Activated T-helper 1 cell treated with Interleukin-2 at 50 U/mL for 16 hours (primary cell): ENCODE data around the gene RNASET2.
A peak's percentile ranks its signal among the peaks of the same experiment; 100 is the strongest.

Source experiments
- DNase-seq: peaks from one replicate; pipeline ENCODE4 v3.0.0-alpha.2; 2020; ENCODE audit warnings: low read depth

RNASET2 gene, protein sequence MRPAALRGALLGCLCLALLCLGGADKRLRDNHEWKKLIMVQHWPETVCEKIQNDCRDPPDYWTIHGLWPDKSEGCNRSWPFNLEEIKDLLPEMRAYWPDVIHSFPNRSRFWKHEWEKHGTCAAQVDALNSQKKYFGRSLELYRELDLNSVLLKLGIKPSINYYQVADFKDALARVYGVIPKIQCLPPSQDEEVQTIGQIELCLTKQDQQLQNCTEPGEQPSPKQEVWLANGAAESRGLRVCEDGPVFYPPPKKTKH

DNA sequence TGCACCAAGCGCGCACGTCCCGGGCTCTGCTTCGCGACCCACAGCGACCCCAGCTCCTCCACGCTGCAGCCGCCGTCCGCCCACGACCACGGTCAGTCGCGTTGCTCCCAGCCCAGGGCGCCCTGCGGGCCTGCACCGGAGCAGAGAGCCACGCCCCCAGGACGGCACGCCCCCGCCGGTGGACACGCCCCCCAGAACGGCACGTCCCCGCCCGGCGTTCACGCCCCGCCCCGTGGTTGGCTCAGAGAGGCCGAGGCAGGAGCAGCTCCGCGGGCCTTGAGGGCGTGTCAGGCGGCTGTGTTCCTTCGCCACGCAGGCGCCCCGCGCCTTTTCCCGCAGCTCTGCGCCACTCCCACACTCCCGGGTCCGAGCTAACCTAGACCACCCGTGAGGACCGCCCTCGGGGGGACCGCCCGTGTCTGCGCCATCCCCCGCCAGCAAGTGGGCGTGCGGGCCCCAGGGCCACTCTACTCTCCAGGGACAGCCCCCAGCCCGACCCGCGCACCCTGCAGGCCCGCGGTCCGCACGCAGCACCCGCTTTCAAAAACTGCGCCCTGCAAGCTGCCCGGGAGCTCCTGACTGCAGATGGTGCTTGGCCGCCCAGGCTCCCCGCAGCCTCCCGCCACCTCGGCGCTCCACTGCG lies at the start of gene RNASET2:
Gene RNASET2 (minus strand): TSS at position 107 of the 643 bp plus-strand sequence. CDS start 368 bp downstream, outside the sequence.
- peak; percentile 98 for DNase-seq

- no peak for DNase-seq
Measured at GRCh38 chr6:167005350-167006159, 49.2 kb upstream of the RNASET2 start.

DNA sequence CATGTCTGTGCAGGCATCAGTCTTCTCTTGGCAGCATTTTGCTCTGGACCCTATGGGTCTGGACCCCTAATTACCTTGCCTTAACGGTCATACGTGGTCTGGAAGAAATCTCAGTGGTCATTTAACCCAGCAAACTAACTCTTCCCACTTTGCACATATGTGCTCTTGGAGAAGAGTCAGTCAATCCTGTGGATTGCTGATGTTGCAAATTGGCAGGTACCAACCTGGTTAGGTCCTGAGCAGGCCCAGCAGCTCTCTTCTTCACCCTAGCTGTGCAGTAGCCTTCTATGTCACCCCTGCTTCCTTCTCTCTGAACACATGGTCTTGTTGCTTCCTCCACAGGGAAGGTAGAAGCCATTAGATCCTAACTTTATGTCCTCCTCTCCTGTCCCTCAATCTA lies 44.4 kb upstream of the RNASET2 start:
- DNase-seq: no peak

DNA sequence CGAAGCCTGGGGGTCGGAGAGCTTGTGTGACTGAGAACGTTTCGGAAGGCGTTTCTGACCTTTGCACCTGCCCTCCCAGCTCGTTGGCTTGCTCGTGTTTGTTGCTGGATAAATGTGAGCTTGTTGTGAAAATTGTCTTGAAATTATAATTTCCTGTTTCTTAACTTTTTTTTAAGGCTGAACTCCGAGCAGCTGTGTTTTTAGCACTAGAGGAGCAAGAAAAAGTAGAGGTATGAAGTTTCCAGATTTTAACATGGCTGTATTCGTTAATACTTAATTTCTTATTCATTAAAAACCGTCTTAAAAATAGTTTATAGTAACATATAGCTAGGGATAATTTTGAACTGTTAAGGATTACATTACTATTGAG lies 43.5 kb upstream of the RNASET2 start:
- no peak for DNase-seq

DNA sequence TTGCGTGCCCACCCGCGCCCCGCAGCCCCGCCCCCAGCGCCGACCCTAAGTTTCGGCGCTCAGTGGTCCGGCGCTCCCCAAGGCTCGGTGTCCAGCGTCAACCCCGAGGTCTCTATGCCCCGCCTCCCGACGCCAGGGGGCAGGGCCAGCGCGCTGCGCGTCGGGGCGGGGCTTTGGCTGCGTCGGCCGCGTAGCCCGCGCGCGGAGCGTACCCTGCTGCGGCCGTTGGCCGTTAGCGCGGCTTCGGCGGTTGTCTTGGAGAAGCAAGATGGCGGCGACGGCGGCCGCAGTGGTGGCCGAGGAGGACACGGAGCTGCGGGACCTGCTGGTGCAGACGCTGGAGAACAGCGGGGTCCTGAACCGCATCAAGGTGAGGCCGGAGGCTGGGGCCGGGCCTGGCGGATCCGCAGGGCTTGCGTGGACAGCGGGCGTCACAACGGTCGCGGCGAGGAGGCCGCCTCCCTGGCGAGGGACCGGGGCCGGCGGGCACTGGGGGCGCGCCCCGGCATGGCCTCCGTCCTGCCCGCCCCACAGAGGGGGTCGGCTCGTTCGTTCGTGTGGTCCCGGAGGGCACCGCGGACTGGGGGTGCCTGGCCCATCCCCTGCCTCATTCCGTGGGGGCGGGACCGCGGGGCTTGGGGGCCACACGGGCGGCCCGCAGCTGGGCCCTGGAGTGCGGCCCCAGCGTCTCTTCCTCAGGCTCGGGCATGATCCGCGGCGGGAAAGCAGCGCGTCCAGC lies 43.0 kb upstream of the RNASET2 start, which contains the start of gene CEP43:
Gene CEP43 (plus strand): TSS at position 253 of the 739 bp plus-strand sequence. CDS start 16 bp downstream, at position 269.
- DNase-seq: peak; percentile 83

DNA sequence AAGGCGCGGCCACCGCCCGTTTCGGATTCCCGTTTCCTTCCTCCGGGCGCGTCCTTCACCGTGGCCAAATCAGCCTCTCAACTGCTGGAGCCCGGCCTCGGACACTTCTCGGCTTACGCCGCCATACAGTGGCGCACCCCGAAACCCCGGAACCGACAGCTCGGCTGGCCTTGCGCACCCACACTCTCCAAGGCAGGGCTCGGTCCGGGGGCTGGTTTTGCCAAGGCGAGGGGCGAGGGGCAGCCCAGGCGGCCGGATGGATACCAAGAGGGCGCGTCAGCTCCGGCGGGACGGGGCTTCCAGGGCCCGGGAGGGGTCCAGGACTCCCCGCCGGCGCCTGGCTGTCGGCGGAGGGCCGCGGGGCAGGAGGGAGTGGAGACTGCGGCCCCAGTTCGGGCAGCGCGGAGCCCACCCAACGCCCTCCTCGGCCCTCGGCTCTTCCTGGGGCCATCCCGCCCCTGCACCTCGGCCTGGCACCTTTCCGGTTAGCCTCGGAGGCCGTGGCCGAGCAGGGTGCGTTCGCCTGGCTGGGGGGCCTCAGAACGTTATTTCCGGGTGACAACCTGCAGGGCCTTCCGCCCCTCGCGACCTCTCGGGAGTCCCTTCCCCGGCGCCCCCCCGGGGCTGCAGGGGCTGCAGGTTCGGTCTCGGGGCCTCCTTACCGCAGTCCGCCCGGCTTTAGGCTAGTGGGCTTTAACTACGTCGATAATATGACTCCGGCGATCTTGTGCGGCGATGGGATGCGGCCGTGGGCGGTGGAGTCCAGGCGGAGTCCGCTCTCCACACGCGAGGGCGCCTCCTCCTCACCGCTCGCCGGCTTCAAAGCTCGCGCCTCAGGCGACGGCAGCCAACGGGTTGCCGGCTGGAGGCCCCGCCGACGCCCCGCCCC lies 42.1 kb upstream of the RNASET2 start:
- DNase-seq: peak; percentile 4

GRCh38 chr6:166997768-166998255 lies 41.5 kb upstream of the RNASET2 start:
- peak; percentile 17 for DNase-seq

GRCh38 chr6:166997348-166997747 lies 41.0 kb upstream of the RNASET2 start:
- DNase-seq: no peak

- DNase-seq: no peak
Measured at GRCh38 chr6:166996406-166996805, 40.1 kb upstream of the RNASET2 start.

GRCh38 chr6:166989427-166990032 lies 33.2 kb upstream of the RNASET2 start:
- peak; percentile 18 for DNase-seq

GRCh38 chr6:166988674-166989201 lies 32.4 kb upstream of the RNASET2 start:
- no peak for DNase-seq

GRCh38 chr6:166987930-166988329 lies 31.6 kb upstream of the RNASET2 start:
- DNase-seq: no peak

DNA sequence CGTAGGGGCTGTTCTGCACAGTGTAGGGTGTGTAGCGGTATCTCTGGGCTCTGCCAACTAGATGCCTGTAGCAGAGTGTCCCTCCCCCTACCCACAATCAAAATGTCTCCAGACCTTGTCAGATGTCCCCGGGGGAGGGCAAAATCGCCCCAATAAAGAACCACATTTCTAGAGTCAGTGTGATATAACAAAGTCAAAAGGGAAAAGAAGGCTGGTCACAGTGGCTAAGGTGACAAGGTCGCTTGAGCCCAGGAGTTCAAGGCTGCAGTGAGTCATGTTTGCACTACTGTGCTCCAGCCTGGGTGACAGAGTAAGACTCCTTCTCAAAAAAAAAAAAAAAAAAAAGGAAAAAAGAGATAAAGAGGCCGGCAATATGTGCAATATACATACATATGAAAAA lies 31.1 kb upstream of the RNASET2 start:
- no peak for DNase-seq

DNA sequence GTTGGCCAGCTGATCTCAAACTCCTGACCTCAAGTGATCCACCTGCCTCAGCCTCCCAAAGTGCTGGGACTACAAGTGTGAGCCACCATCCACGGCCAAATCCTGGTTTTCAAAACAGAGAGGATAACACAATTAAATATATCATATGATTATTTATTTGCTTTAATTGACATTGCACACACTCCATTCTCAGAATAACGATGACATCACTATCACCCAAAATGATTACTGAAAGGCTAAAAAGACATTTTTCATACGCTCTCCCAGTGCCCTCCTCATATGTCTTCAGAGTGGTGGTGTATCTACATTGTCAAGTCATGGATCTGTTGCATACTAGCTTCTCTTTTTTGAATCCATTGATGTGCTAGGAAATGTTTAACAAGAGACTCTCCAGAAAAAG lies 24.4 kb upstream of the RNASET2 start:
- DNase-seq: no peak

DNA sequence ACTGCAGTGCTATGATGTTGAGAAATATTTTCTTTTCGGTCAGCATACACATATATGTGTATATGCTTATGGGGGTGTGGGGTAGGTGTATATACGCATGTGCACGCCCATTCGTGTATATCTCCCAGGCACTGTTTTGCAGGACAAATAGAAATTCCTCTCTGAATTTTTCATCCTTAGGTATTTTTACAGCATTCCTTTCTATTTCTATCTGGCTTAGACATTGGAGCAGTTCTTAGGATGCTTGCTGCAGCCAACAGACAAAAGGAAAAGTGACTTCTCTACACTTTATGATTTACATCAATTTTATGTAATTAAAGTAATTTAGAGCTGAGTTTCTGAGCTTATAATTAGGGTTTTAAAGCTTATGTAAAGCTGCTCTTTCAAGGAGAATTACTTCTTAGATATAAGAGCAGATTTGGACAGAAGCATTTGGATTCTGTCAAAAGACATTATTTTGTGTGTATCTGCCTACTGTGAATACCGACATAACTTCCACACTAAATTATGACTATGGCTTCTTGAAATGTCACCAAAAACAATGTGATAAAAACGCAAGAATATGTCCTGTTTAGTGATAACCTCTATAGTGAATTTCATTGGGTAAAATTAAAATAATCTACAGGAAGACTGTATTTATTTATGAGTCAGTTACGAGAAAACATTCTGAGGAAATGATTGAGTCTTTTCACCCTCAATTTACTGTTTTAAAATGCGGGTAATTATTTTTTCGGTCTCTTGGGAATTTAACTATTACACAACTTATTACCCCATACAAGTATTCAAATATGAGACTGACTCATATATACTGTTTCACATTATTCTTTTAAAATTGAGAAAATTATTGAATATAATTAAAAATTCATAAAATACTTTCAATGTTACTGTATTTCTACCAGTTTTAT lies 21.5 kb upstream of the RNASET2 start:
- DNase-seq: no peak

DNA sequence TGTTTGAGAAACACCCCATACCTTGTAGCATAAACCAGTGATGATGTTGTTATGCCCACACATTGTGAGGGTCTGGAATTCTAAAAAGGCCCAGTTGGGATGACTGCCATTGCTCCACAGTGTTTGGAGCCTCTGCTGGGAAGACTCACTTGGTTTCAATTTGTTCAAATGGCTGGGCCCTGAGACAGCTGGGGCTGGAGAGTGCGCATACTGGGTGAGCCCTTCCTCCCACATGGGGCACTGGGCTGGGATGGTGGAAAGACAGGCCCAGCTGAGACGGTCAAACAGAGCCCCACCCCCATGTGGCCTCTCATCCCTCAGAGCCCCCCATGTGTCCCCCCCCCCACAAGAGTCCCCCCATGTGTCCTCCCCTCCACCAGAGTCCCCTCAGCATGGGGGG lies 20.3 kb upstream of the RNASET2 start:
- DNase-seq: no peak

DNA sequence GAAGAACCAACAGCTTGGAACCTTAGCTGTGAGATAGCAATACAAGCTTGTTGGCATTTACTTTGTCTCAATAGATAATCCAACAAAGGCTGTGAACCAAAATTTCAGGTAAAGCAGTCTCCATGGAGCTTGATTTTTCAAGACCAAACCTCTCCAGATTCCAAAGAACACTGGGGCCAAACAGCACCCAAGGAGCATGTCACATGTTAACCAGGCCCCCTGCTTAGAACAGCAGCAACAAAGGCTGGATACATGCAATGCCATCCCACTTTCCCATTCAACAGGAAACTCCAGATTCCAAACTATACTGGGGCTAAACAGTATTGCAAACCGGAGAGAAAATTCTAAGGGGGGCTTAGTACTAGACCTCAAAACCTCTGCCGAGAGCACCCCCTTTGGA lies 15.8 kb upstream of the RNASET2 start:
- DNase-seq: no peak

GRCh38 chr6:166971271-166971670 lies 14.9 kb upstream of the RNASET2 start:
- no peak for DNase-seq

DNA sequence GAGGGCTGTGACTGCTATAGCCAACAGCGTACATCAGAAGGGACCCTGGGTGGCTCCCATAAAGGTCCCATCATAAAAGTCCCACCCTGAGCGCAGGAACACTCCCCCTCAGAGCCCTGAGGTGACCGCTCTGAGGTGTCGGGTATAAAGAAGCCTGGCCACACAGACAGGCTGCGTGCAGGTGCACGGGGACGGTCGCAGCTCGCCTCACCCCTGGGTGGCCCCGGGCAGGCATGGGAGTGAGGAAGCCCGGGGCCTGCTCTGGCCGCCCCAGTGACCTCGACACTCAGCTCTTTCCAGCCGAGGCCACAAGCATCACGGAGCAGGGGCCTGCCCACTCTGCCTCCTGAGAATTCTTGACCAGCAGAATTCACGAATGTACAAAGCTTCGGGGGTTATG lies 14.4 kb upstream of the RNASET2 start:
- DNase-seq: no peak
